HG03457 (cell line): ENCODE data around the gene ZBTB7C.

Experiments
- ATAC-seq: cut with Tn5 transposase; IDR thresholded peaks from one replicate; pipeline ENCODE4 v1.9.1; 2021; ENCODE audit warnings: moderate number of reproducible peaks; ENCODE audit not compliant: unreplicated experiment

The ZBTB7C gene

DNA sequence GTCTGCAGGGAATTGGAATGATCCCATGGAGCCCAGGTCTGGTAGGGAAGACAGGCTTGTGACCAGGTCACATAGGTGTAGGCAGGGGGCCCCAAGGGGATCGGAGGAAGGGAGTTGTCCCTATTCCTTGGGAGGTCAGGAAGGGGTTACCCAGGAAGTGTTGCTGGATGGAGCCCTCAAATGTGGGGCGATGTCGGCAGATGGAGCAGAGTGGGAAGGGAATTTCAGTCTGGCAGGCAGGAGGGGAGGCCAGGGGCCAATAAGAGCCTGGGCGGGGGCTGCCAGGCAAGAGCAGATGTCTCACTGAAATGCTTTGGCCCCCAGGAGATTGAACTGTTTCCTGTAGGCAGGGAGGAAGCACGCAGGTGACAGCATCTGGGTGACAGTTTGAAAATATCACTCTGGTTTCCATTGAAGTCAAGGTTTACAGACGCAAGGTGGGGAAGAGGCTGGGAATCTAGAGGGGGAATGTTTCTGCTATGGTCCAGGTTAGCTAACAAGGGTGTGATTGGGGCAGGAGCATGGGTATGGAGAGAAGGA lies 397.2 kb downstream of the ZBTB7C start:
- no peak for ATAC-seq

DNA sequence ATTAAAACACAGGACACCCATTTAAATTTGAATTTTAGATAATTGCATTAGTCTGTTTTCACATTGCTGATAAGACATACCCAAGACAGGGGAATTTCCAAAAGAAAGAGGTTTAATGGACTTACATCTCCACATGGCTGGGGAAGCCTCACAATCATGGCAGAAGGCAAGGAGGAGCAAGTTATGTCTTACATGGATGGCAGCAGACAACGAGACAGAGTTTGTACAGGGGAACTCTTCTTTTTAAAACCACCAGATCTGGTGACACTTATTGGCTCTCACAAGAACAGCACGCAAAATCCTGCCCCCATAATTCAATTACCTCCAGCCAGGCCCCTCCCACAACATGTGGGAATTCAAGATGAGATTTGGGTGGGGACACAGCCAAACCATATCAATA lies 398.9 kb downstream of the ZBTB7C start:
- no peak for ATAC-seq

DNA sequence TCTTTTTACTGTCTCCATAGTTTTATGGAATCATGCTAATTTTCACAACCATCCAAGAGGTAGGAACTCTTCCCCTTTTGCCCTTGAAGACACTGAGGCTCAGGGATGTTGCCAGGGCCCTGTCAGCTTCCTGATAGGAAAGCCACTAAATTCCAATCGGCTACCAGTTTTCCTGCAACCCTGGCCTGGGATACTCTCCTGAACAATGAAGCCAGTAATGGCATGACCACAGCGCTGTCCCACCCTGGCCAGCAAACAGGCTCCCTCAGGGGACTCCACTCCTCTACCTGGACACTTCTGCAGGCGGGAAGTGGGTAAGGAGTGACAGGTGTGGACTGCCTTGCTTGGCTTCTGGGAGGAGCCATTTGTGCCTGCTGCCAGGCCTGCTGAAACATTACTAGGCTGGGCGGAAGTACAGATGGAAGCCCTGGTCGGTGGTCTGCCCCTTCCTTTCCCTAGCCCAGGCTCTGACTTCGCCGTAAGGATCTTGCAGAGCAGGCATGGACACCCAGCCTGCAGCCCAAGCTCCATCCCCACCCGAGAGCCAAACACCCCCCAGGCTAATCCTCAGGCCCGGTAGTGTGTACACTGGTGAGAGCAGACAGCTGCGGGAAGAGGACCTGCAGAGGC lies 400.0 kb downstream of the ZBTB7C start:
- no peak for ATAC-seq

DNA sequence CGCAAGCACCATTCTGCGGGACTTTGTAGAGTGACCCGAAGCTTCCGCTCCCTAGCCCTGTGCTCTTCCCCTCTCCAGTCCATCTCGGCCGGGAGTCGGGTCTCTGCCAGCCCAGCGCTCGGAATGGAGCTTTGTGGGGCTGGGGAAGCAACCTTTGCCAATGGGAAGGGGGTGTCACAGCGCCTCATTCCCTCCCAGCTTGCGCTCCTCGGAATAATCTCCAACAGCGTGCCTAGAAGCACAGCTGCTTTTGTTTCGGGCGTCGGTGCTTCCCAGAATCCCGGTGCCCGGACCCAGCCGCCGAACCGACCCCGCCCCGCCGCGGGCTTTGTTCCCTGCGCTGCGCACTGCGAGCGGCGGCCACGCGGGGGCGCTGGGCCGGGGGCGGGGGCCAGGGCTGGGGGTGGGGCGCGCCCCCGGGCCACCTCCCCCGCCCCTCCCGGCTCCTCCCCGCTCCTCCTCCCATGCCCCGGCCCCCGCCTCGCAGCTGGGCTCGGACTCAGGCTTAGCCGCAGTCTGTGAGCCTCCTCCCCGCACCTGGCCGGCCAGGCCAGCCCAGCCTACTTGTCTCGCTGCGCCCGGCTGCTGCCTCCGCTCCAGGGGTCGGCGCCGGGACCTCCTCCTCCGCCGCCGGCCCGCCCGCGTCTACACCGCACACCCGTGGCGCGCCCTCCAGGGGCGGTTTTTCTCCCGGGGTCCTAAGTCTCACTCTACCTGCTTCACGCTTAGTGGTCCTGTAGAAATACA lies 401.1 kb downstream of the ZBTB7C start:
- ATAC-seq = no peak

DNA sequence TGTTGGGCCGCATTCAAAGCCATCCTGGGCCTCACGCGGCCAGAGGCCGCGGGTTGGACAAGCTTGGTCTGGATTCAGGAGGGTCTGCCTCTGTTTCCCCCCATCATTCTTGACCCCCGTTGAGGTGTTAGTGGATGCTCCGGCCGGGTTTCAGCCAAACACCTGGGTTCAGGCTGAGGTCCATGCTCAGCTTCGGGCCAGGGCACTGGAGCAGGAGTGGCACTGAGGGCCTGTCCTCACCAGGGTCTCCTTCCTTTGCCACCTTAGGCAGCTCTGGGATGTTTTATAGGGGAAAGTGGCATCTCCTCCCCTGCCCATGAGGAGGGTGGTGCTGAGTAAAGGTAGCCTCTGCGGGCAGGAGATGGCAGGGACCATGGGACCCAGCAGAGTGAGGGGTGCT lies 401.8 kb downstream of the ZBTB7C start:
- ATAC-seq = no peak

DNA sequence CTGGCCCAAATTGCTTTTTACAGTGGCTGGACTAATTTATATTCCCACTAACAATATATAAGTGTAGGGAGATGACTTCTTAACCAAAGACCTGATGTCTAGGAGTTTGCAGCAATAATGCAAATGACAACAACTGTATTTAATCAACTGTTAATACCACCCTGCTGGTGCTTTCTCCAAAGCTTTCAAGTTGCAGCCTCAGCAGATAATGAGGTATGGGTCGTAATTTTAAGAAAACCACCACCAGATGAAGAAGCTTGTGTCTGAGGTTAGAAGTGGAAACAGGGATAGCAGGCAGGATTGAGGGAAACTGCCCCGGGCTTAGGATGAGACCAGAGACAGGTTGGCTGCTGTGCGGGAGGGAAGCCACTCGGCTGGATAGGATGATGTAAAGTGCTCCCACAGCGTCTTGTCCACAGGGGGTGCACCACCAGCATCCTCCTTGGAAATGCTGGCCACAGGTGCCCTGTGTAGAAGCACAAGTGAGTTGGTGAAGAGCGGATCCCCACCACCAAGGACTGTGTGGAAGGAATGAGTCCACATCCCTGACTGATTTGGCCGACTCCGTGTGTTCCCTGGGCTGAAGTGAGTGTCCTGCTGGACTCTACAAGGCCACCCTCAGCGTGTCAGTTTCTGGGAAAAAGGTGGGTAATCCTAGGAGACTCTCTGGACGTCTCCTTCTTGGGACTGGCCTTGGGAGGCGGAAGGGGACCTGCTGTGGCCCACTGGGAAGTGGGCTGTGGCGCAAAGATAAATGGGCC lies 402.6 kb downstream of the ZBTB7C start:
- no peak for ATAC-seq

DNA sequence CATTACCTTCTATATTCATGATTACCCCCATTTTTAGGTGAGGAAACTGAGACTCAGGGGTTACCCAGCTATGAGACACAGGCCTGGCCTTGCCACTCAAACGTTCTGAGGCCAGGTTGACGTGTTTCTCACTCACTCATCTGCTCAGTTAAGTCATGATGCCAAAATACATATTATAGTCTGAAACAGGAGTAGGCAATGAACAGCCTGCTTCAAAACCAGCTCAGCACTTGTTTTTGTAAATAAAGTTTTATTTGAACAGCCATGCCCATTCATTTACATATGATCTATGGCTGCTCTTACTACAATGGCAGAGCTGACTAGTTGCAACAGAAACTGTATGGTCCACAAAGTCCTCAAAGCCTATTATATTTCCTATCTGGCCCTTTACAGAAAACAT lies 404.6 kb downstream of the ZBTB7C start:
- ATAC-seq = no peak

DNA sequence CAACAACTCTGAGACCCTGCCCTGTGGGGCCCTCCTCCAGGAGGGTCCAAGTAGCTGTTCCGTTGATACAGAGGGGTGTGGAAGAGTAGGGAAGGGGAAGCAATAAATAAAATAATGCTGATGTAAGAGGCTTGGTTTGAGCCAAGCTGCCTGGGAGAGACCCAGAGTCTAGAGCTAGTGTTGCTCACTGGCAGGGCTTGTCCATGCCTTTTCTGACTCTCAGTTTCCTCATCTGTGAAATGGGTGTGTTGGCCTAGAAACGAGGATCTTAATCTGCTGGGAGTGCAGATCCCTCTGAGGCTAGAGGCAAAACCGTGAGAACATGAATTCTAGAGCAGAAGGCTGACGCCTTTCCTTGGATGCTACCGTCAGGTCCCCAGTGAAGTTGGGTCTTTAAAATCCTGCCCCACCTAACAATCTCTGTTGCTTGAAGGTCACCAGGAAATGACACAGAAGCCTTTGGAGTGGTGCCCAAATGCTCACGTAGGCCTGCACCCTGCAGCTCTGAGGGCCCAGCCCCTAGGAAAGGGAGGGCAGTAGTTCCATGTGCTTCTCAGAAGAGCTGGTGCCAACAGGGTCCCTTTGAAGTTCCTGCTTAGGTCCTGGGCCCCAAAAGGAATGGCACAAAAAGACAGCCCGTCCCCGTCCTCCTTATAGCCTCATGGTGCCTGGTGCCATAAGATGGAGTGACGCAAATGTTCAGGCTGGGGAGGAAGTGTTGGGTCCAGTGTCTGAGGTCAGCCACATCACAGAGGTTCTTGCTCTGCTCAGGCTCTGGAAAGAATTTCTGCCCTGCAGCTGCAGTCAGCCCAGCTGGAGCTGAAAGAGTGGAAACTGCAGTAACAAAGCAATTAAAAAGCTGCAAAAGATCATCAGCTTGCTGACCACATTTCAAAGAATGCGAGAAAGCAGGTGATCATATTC lies 405.5 kb downstream of the ZBTB7C start:
- no peak for ATAC-seq

DNA sequence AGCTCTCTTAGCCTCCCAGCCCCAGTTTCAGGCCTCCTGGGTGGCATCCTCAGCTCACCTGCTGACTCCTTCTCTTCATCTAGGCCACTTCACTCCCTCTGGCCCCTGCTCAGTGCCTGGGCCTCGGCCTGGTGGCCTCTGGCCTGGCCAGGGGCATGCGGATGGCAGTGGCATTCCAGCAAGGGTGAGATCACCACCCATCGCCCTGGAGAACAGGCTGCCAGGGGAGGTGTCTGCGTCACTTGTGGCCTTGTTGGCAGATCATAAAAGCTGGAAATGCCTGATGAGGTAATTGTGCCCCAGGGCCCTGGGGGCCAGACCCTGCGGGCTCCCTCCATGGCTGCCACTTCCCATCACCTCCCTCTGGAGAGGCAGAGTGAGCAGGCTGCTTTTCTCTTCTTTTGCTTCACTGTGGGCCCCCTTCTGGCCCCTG lies 406.2 kb downstream of the ZBTB7C start:
- no peak for ATAC-seq

DNA sequence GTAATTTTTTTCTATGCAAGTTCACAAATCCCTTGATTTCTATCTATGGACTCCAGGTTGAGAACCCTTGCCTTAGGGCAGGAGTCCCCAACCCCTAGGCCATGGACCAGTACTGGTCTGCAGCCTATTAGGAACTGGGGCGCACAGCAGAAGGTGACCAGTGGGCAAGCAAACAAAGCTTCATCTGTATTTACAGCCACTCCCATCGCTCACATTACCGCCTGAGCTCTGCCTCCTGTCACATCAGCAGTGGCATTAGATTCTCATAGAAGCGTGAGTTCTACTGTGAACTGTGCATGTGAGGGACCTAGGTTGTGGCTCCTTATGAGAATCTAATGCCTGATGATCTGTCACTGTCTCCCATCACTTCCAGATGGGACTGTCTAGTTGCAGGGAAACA lies 408.5 kb downstream of the ZBTB7C start:
- no peak for ATAC-seq

DNA sequence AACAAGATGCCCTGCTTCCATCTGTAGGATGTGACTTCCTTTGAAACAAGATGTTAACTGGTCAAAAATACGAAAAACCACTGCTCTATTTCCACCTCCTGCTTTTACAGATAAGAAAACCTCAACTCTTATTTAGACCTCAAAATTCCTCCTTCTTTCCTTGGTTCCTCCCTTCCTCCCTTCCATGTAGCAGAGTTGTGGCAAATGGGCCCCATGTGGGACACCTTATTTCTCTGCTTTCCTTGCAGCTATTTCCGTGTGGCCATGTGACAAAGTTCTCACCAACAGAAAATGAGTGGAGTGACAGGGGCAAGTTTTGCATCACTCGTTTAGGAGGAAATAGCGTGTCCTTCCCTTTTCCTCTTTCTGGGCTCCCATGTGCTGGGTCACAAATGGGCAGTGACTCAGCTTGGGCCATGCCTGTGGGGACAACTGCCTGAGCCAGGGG lies 409.4 kb downstream of the ZBTB7C start:
- no peak for ATAC-seq

DNA sequence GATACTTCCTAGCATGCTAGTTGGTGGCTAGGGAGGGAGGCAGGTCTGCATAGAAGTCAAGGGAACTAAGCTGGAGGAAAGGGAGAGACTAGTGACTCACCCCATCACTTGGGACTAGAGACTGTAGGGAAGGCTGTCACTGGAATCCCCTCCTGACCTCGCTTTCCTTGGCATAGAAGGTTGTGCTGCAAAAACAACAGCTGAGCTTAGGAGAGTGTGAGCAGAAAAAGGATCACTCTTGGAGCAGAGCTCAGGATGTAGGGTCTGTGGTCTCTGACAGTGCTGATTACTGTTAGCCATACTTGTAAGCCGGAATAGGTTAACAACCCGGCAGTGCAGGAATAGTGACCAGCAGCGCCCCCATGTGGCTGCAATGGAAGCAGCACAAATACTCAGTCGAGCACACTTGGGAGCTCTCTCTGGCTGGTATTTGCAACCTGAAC lies 411.8 kb downstream of the ZBTB7C start:
- no peak for ATAC-seq

DNA sequence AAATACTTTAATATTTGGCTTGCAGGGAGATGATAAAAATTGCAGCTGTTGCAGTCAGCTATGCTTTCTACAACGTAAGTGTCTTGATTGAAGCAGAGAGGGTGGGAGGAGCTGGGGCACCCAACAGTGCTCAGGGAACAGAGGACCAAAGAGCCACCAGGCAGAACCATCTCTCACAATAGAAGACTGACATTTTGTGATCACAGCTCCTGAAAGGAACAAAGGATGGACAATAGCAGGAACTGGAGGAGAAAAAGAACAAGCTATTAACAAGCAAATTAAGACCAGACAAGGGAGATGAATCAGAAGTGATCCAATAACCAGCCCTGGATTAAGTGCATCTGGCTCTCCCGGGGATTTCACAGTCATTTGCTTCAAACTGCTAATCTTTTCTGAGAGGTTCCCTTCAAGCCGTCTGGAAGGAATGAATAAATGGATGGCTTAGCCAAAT lies 413.1 kb downstream of the ZBTB7C start:
- no peak for ATAC-seq

DNA sequence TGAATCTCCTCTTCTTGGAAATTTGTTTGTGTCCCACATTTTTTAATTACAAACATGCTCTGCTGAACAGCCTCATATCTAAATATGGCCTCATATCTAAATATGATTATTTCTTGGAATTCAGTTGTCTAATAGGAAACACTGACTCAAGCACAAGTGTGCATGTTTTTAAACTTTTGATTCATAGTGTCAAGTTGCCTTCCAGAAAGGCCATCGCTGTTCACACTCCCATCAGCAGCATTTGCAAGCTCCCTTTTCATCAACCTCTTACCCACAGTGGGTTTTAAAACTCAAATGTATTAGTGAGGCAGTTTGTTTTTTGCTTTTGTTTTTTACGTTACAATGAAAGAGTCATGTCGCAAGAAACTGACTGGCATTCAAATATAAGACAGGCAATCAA lies 413.5 kb downstream of the ZBTB7C start:
- no peak for ATAC-seq

DNA sequence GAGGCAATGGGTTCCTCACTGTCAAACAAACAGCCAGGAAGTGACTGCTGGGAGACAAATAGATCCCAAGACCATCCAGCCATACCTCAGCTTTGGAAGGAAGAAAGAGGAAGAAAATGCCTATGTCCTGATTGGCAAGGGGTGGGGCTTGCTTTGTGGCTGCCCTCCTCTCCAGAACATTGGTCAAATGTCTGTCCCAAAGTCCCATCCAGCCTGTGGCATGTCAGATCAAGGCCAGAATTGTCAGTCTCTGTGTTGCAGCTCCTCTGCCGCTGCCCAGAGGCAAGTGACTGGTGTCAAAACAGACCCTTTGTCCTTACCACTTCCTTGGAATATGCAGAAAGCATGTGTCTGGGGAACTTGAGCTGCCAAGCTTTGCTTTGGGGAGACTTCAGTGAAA lies 415.8 kb downstream of the ZBTB7C start:
- ATAC-seq = no peak

DNA sequence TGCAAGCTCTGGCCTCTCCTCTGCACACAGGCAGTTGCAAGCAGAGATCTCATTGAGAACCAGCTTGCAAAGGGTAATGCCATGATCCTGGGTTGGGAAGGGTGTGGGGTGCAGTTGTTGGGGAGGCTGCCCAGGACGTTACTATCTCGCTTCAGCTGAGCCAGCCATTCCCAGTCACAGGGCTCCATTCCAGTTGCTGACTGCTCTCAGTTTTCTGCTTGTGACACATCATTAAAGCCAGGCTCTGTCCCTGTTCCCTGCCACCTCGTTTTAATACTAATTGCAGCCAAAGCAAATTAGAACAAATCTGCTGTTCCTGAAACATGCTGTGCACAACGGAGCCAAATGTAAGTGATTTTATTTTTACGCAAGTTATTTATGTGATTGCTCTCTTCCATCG lies 416.2 kb downstream of the ZBTB7C start:
- no peak for ATAC-seq

DNA sequence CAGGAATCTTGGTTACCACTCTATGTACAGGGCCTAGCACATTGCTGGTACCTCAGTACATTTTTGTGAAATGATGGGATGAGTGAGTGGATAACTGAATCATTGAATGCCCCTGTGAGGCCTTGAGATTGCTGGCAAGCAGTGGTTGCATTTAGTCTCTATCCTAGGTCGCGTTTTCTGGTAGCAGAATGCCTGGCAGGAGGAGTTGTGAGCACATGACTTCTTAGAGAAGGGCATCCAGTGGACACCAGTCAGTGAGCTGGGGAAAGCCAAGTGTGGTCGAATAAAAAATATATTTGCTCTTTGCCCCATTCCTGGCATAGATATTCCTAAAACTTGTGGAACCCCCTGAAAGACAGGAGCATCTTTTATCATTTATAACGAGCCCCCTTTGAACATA lies 416.9 kb downstream of the ZBTB7C start:
- no peak for ATAC-seq

DNA sequence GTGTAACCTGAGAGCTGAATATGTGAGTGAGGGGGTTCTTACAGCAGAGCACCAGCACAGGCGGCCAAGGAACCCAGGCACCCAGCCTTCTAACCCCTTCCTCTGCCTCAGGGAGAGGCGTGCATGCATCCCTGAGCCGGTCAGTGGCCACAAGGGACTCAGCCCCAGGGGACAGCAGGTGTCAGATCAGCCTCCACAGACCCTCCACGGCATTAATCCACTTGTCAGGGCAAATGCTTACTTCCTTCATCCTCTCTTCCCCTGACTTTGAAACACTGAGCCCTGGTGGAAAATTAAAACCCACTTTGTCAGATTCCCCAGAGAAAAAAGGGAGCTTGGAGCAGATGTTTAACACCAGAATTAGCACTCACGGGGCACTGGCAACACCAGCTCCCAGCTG lies 418.2 kb downstream of the ZBTB7C start:
- no peak for ATAC-seq

DNA sequence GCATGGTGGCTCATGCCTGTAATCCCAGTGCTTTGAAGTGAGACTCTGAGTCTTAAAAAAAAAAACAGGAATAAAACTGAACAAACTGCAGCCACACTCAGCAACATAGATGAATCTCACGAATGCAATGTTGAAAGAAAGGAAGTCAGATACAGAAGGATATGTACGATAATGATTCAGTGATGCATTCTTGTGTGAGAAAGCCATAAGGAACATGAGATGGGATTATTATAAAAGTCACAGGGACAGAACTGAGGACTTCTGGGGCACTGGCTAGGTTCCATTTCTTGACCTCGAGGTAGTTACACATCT lies 421.8 kb downstream of the ZBTB7C start:
- no peak for ATAC-seq

DNA sequence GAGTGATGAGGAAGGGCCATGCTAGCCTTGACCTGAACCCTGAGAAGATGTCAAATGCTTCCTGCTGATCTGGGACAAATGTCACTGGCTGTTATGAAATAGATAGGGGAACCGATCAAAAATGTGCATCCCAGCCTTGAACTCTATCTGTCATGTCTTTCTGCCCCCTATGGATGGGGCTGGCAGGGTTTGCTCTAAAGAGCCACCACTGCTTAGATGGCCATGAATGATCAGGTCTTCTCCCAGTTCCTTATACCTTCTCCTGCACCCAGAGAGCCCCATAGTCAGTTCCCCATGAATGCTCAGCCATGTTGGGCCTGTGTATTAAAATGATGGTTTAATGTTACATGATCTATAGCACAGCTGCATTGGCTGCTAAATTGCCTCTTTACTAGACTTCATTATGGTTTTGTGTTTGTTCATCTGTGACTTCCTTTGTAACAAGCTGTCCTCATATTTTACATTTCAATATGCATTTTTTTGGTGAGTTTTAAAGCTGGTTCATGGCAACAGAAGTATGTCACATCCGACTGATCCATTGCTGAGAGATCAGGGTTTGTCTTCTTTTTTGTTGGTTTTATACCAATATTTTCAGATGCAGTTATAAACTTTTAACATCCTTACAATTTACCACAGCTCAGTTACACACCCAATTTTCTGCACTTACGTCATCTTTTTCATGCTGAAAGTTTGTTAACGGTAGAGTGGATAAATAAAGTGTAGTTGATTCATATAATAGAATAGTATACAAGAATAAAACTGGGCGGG lies 422.4 kb downstream of the ZBTB7C start:
- ATAC-seq = no peak
